ENCODE measurements around the gene NDRG2.

DNA sequence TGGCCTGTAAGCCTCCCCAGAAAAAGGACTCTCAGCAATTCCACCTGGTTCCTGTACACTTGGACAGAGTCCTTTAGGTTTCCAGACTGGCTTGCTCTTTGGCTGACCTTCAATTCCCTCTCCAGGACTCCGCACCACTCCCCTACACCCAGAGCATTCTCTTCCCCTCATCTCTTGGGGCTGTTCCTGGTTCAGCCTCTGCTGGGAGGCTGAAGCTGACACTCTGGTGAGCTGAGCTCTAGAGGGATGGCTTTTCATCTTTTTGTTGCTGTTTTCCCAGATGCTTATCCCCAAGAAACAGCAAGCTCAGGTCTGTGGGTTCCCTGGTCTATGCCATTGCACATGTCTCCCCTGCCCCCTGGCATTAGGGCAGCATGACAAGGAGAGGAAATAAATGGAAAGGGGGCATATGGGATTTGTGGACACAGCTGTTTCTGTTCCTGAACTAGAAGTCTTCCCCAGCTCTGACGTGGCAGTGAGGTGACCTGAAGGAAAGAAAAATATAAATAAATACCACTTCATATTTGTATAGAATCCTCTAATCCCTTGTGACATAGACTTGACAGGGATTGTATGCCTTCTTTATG lies 18.6 kb upstream of the NDRG2 start:
- TF ChIP-seq POLR2A (IDR thresholded peaks at IDR 0.05) (no peak), CTCF (IDR thresholded peaks at IDR 0.05) (no peak), POLR2AphosphoS5 (IDR thresholded peaks at IDR 0.05) (no peak)
